ENCODE results near the gene DERL3. TPM values are rescaled to one million over a fixed set of nuclear protein-coding genes. Genes with fewer than 3 reads are reported as not detected.

DERL3 gene
- polyA plus RNA-seq, 2 donors: 0.58 to 1.1 TPM

DNA sequence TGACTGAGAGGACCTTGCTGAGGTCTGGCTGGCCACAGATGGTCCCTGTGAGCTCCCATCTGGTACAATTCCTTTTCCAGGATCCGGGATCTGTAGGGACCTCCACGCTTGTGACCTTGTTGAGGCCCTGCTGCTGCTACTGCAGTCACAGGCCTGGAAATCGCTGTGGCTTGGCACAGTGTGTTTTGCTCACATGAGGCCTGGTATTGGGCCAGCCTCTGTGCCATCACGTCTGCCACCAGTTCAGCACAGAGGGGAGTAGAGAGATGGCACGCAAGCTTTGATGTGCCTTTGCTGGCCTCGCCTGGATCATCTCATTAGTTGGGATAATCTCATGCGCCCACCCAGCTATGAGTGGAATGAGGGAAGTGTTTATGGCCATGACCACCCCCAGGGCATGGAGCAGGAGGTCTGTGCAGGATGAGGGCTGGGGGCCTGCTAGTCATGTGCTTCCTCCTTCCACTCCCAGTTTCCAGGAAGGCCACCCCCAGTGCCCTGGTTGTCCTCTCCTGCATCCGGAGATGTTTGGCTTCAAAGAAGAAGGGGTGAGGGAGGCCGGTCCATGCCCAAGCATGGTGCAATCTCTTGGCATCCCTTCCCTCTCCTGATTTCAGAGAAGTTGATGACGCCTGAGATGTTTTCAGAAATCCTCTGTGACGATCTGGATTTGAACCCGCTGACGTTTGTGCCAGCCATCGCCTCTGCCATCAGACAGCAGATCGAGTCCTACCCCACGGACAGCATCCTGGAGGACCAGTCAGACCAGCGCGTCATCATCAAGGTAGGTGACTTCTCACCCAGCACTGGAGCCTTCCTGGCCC lies 22.4 kb downstream of the DERL3 start:
- Histone ChIP-seq H3K4me1 (ENCODE audit: control insufficient read depth in 2 of 2, insufficient read depth in 2 of 2, low read length in 1 of 2) (no peaks in the 10 kb centered on the region), H3K4me3 (ENCODE audit: low read depth in 1 of 2, low read length in 2 of 2) (no peak overlapping the region), H3K36me3 (ENCODE audit: control insufficient read depth in 2 of 2, insufficient read depth in 2 of 2, low read length in 1 of 2) (peaks cover 4 to 31% of the 10 kb centered on the region in 2 donors), H3K27ac (ENCODE audit: low read depth in 2 of 2, low read length in 1 of 2) (no peak overlapping the region), H3K27me3 (ENCODE audit: control insufficient read depth in 1 of 2, insufficient read depth in 2 of 2, low read length in 2 of 2) (no peaks in the 10 kb centered on the region), H3K9me3 (ENCODE audit: control insufficient read depth in 2 of 2, insufficient read depth in 1 of 2, low read depth in 1 of 2, low read length in 1 of 2) (no peaks in the 10 kb centered on the region)
- 88 to 91% methylated on average over 17 to 18 of the region's 18 CpGs for WGBS, 2 donors

DNA sequence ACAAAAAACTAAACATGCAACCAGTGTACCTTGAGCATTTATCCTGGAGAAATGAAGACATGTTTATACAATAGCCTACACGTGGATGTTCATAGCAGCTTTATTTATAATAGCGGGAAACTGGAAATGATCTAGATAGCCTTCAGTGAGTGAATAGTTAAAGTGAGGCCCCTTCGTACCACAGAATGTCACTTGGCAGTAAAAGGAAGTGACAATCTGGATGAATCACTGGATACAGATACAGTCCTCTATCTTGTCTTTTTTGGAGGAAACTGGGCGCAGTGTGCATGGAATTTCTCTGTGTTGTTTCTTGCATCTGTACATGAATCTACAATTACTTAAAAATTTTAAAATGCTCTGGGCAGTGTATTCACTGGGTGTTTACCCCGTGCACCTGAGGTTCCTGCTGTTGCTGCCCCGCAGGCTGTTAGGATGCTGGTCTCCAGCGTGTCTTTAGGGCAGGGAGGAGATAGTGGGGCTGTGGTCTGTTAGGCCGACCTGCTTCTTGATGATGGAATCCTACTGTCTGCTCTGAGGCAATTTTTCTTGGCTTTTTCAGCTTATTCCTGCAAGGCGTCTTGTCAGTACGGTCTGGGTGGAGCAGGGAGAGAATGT lies 23.2 kb downstream of the DERL3 start:
- Histone ChIP-seq H3K27me3 (ENCODE audit: control insufficient read depth in 1 of 2, insufficient read depth in 2 of 2, low read length in 2 of 2) (no peaks in the 10 kb centered on the region), H3K36me3 (ENCODE audit: control insufficient read depth in 2 of 2, insufficient read depth in 2 of 2, low read length in 1 of 2) (peaks cover 4 to 26% of the 10 kb centered on the region in 2 donors), H3K27ac (ENCODE audit: low read depth in 2 of 2, low read length in 1 of 2) (no peak overlapping the region), H3K4me1 (ENCODE audit: control insufficient read depth in 2 of 2, insufficient read depth in 2 of 2, low read length in 1 of 2) (no peaks in the 10 kb centered on the region), H3K9me3 (ENCODE audit: control insufficient read depth in 2 of 2, insufficient read depth in 1 of 2, low read depth in 1 of 2, low read length in 1 of 2) (no peaks in the 10 kb centered on the region), H3K4me3 (ENCODE audit: low read depth in 1 of 2, low read length in 2 of 2) (no peak overlapping the region)
- WGBS, 2 donors: 75 to 82% methylated on average over 10 of the region's 10 CpGs

DNA sequence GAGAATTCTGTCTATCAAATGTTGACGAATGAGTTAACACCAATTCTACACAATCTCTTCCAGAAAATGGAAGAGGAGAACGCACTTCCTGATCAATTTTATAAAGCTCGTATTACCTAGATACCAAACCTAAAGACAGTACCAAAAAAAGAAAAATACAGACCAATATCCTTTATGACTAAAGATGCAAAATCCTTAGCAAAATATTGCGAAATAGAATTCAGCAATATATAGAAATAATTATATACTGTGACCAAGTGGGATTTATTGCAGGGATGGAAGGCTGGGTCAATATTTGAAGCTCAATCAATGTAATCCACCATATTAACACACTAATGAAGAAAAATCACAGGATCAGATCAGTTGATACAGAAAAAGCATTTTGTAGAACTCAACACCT lies 26.4 kb downstream of the DERL3 start:
- Histone ChIP-seq H3K4me1 (ENCODE audit: control insufficient read depth in 2 of 2, insufficient read depth in 2 of 2, low read length in 1 of 2) (no peaks in the 10 kb centered on the region), H3K27me3 (ENCODE audit: control insufficient read depth in 1 of 2, insufficient read depth in 2 of 2, low read length in 2 of 2) (no peaks in the 10 kb centered on the region), H3K9me3 (ENCODE audit: control insufficient read depth in 2 of 2, insufficient read depth in 1 of 2, low read depth in 1 of 2, low read length in 1 of 2) (no peaks in the 10 kb centered on the region), H3K36me3 (ENCODE audit: control insufficient read depth in 2 of 2, insufficient read depth in 2 of 2, low read length in 1 of 2) (peaks cover 4 to 19% of the 10 kb centered on the region in 2 donors), H3K27ac (ENCODE audit: low read depth in 2 of 2, low read length in 1 of 2) (no peak overlapping the region), H3K4me3 (ENCODE audit: low read depth in 1 of 2, low read length in 2 of 2) (no peak overlapping the region)
- 95 to 98% methylated on average over 4 of the region's 4 CpGs for WGBS, 2 donors

DNA sequence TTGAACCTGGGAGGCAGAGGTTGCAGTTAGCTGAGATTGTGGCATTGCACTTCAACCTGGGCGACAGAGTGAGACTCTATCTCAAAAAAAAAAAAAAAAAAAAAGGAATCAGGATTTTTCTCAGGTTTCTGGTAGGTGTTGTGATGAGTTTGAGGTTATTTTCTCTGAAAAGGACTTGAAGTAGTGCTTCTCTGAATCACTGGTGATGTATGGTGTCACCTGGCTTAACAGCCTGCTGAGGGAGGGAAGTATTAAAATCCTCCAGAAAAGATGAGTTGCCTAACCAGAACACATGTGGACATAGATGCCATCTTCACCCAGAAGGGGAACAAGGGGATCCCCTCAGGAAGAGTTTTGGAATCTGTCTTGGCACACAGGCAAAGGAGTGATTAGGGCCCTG lies 32.0 kb downstream of the DERL3 start:
- H3K27ac ChIP-seq (ENCODE audit: low read depth in 2 of 2, low read length in 1 of 2): no peak overlapping the region
- no peaks in the 10 kb centered on the region for H3K9me3 ChIP-seq (ENCODE audit: control insufficient read depth in 2 of 2, insufficient read depth in 1 of 2, low read depth in 1 of 2, low read length in 1 of 2)
- WGBS, 2 donors: 100% methylated on average over 1 of the region's 1 CpG
- H3K4me3 ChIP-seq (ENCODE audit: low read depth in 1 of 2, low read length in 2 of 2): no peak overlapping the region
- no peaks in the 10 kb centered on the region for H3K4me1 ChIP-seq (ENCODE audit: control insufficient read depth in 2 of 2, insufficient read depth in 2 of 2, low read length in 1 of 2)
- H3K27me3 ChIP-seq (ENCODE audit: control insufficient read depth in 1 of 2, insufficient read depth in 2 of 2, low read length in 2 of 2): no peaks in the 10 kb centered on the region
- peaks cover 19 to 31% of the 10 kb centered on the region in 2 donors for H3K36me3 ChIP-seq (ENCODE audit: control insufficient read depth in 2 of 2, insufficient read depth in 2 of 2, low read length in 1 of 2)

DNA sequence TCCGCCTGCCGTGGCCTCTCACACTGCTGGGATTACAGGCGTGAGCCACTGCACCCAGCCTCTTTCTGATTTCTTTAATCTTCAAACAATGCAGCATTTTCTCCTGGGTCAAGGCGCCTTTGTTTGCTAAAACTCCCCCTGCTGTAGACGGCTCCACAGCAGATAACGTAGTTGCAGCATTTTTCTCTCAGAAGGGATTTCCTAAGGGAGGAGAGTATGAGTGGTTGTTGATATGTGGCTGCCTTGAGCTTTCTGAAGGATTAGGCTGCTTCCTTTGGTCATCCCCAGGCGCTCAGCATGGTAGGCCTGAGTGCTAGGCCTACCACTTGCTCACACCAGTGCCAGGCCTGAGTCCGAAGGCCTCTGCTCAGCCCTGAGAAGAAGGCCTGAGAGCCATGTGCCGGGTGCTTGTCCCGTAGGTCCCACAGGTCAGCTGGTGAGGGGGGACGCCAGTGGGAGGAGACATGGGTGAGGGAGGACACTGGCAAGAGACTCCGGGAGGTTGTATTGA lies 34.0 kb downstream of the DERL3 start:
- Histone ChIP-seq H3K4me3 (ENCODE audit: low read depth in 1 of 2, low read length in 2 of 2) (no peak overlapping the region), H3K27ac (ENCODE audit: low read depth in 2 of 2, low read length in 1 of 2) (no peak overlapping the region), H3K9me3 (ENCODE audit: control insufficient read depth in 2 of 2, insufficient read depth in 1 of 2, low read depth in 1 of 2, low read length in 1 of 2) (no peaks in the 10 kb centered on the region), H3K27me3 (ENCODE audit: control insufficient read depth in 1 of 2, insufficient read depth in 2 of 2, low read length in 2 of 2) (no peaks in the 10 kb centered on the region), H3K4me1 (ENCODE audit: control insufficient read depth in 2 of 2, insufficient read depth in 2 of 2, low read length in 1 of 2) (no peaks in the 10 kb centered on the region), H3K36me3 (ENCODE audit: control insufficient read depth in 2 of 2, insufficient read depth in 2 of 2, low read length in 1 of 2) (peaks cover 24 to 46% of the 10 kb centered on the region in 2 donors)
- WGBS, 2 donors: 80 to 86% methylated on average over 12 of the region's 12 CpGs

DNA sequence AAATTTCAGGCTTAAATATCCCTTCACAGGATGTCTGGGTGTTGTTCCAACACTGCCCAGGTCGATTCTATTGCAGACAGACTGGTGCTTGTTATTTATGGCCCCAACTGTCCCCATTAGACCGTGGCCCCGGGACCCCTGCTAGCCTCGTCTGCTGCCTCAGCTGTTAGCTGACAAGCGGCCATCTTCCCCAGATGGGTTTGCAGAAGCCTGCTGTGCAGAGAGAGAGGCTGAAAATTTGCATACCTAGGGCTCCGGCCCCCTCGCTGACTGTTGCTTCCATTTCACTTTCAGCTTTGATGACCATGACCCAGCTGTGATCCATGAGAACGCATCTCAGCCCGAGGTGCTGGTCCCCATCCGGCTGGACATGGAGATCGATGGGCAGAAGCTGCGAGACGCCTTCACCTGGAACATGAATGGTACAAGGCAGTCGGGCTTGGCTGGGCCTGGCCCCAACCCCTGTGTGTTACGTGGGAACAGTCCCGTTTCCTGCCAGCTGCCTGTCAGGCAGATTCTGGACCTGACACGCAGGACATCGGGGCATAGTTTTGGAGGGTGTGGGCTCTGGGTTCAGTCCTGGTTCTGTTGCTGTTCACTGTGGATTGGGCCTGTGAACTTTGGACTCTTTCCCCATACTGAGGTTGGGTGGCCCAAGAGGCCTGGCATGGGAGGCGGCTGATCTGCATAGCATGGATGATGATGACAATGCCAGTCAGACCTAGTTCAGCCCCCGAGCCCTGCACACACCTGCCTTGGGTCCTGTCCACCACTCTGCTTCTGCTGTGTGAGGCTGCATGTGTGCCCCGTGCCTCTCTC lies 35.6 kb downstream of the DERL3 start:
- 80 to 87% methylated on average over 21 of the region's 21 CpGs for WGBS, 2 donors
- peaks cover 24 to 46% of the 10 kb centered on the region in 2 donors for H3K36me3 ChIP-seq (ENCODE audit: control insufficient read depth in 2 of 2, insufficient read depth in 2 of 2, low read length in 1 of 2)

DNA sequence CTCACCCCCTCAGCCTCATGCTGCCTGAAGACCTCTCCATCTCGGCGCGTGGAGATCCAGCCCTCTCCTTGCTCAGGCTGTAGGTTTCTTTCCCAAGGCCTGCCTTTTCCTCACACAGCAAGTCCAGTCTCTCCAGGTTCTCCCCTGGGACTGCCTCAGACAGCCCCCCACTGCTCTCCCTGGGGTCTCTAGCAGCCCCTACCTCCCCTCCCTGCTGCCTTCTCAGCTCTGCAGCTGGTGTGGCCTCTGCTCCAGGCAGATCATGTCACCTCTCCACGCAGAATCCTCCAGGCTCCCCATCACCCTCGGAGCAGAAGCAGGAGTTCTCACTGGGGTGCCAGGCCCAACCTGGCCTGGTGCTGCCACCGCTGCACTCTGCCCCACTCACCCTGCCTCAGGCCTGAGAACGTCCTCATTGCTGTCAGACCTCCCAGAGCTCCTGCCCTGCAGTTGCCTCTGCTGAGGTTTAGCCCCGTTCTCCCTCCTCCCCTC lies 36.9 kb downstream of the DERL3 start:
- 94% methylated on average over 8 of the region's 8 CpGs for WGBS, 2 donors
- no peak overlapping the region for H3K4me3 ChIP-seq (ENCODE audit: low read depth in 1 of 2, low read length in 2 of 2)
- no peaks in the 10 kb centered on the region for H3K9me3 ChIP-seq (ENCODE audit: control insufficient read depth in 2 of 2, insufficient read depth in 1 of 2, low read depth in 1 of 2, low read length in 1 of 2)
- H3K27ac ChIP-seq (ENCODE audit: low read depth in 2 of 2, low read length in 1 of 2): no peak overlapping the region
- no peaks in the 10 kb centered on the region for H3K4me1 ChIP-seq (ENCODE audit: control insufficient read depth in 2 of 2, insufficient read depth in 2 of 2, low read length in 1 of 2)
- no peaks in the 10 kb centered on the region for H3K27me3 ChIP-seq (ENCODE audit: control insufficient read depth in 1 of 2, insufficient read depth in 2 of 2, low read length in 2 of 2)
- H3K36me3 ChIP-seq (ENCODE audit: control insufficient read depth in 2 of 2, insufficient read depth in 2 of 2, low read length in 1 of 2): peaks cover 20 to 46% of the 10 kb centered on the region in 2 donors

More for the DNA sequence above, 35.6 kb downstream of the DERL3 start:
- Histone ChIP-seq H3K27me3 (ENCODE audit: control insufficient read depth in 1 of 2, insufficient read depth in 2 of 2, low read length in 2 of 2) (no peaks in the 10 kb centered on the region), H3K9me3 (ENCODE audit: control insufficient read depth in 2 of 2, insufficient read depth in 1 of 2, low read depth in 1 of 2, low read length in 1 of 2) (no peaks in the 10 kb centered on the region), H3K27ac (ENCODE audit: low read depth in 2 of 2, low read length in 1 of 2) (no peak overlapping the region), H3K4me3 (ENCODE audit: low read depth in 1 of 2, low read length in 2 of 2) (no peak overlapping the region), H3K4me1 (ENCODE audit: control insufficient read depth in 2 of 2, insufficient read depth in 2 of 2, low read length in 1 of 2) (no peaks in the 10 kb centered on the region)

DNA sequence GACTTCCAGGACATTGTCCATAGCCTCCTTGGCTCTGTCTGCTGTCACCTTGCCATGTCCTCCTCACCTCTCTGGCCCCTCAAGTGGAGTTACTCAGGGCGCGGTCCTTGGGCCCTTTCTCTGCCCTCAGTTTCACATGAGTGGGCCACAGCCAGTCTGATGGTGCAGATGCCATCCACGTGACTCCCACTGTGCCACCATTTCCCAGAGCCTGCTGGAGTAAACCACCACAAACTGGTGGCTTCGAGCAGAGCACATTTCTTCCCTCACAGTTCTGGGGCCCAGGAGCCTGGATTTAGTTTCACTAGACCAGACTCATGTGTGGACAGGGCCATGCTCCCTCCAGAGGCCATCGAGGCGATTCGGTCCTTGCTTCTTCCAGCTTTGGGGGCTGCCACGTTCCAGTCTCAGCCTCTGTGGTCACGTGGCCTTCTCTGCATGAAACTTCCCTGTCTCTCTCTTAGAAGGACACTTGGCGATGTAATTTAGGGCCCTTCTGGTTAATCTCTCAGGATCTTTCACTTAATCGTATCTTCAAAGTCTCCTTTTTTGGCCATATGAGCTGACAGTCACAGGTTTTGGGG lies 37.5 kb downstream of the DERL3 start:
- Histone ChIP-seq H3K9me3 (ENCODE audit: control insufficient read depth in 2 of 2, insufficient read depth in 1 of 2, low read depth in 1 of 2, low read length in 1 of 2) (no peaks in the 10 kb centered on the region), H3K27me3 (ENCODE audit: control insufficient read depth in 1 of 2, insufficient read depth in 2 of 2, low read length in 2 of 2) (no peaks in the 10 kb centered on the region), H3K4me3 (ENCODE audit: low read depth in 1 of 2, low read length in 2 of 2) (no peak overlapping the region), H3K4me1 (ENCODE audit: control insufficient read depth in 2 of 2, insufficient read depth in 2 of 2, low read length in 1 of 2) (no peaks in the 10 kb centered on the region), H3K36me3 (ENCODE audit: control insufficient read depth in 2 of 2, insufficient read depth in 2 of 2, low read length in 1 of 2) (peaks cover 23 to 46% of the 10 kb centered on the region in 2 donors), H3K27ac (ENCODE audit: low read depth in 2 of 2, low read length in 1 of 2) (no peak overlapping the region)
- WGBS, 2 donors: 90 to 93% methylated on average over 11 of the region's 11 CpGs

Data from esophagus (tissue), 2 donors.